Uterus (tissue), 4 donors: ENCODE results near the gene PTPRG. TPM values are rescaled to one million over a fixed set of nuclear protein-coding genes. Genes with fewer than 3 reads are reported as not detected.

Source experiments
- DNase-seq, 2 donors: peaks; one replicate each; pipeline ENCODE4 v3.0.0-alpha.2; 2019 to 2020
- H3K27ac ChIP-seq, 2 donors: fragments of 200-600 bp; sonication (generic); 1 replicate in 1 of 2; 2 replicates in 1 of 2; pipeline ENCODE4 v1.5.1; 2016 to 2018
- H3K27me3 ChIP-seq, 2 donors: fragments of 200-600 bp; sonication (generic); one replicate each; pipeline ENCODE4 v1.5.1; 2018 to 2019; ENCODE audit warnings: control low read depth in 1 of 2
- H3K36me3 ChIP-seq, 2 donors: fragments of 200-600 bp; sonication (generic); one replicate each; pipeline ENCODE4 v1.5.1; 2019; ENCODE audit warnings: control low read depth in 1 of 2
- H3K4me1 ChIP-seq, 2 donors: fragments of 200-600 bp; sonication (generic); one replicate each; pipeline ENCODE4 v1.5.1; 2018 to 2019; ENCODE audit warnings: control low read depth in 1 of 2
- H3K4me3 ChIP-seq, 2 donors: fragments of 200-600 bp; sonication (generic); 1 replicate in 1 of 2; 2 replicates in 1 of 2; pipeline ENCODE4 v1.5.1; 2018 to 2019; ENCODE audit warnings: mild to moderate bottlenecking in 1 of 2
- H3K9me3 ChIP-seq, 2 donors: fragments of 200-600 bp; sonication (generic); one replicate each; pipeline ENCODE4 v1.5.1; 2019; ENCODE audit warnings: control low read depth in 1 of 2
- POLR2A ChIP-seq, 2 donors: fragments of 450-650 bp; IDR thresholded peaks; one replicate each; pipeline ENCODE4 v1.6.1; 2016; ENCODE audit warnings: antibody characterized with exemption in 2 of 2, mild to moderate bottlenecking in 1 of 2, moderate library complexity in 1 of 2
- intact Hi-C: fragments of 100-400 bp; cut with DNase I; formaldehyde crosslinking; loops from one replicate; pipeline ENCODE4 v1.15.1; 2023; ENCODE audit warnings: low total_unique reads
- total RNA-seq, 4 donors: library from RNA; depleted of rRNA in 3 of 4; stranded (reverse); fragments of >200 nt in 3 of 4; gene quantifications; one replicate each; pipeline versions ENCODE4 v1.1.0 to v1.2.4, GENCODE V29; 2014 to 2023
- TF ChIP-seq, protein P1 (sequence below), 4 experiments: fragments of 200-600 bp in 2 of 4; fragments of 450-650 bp in 2 of 4; sonication (generic) in 2 of 4; IDR thresholded peaks; one replicate each; pipeline ENCODE4 v1.5.1; 2016 to 2019; ENCODE audit warnings: antibody characterized with exemption in 4 of 4, mild to moderate bottlenecking in 2 of 4, moderate library complexity in 1 of 4
- donor health status: DM: yes; HTN: yes; CAD: no.

Gene PTPRG
- total RNA-seq, 4 donors from 2014 or later: 43.5 to 136 (median 62.6) TPM

DNA sequence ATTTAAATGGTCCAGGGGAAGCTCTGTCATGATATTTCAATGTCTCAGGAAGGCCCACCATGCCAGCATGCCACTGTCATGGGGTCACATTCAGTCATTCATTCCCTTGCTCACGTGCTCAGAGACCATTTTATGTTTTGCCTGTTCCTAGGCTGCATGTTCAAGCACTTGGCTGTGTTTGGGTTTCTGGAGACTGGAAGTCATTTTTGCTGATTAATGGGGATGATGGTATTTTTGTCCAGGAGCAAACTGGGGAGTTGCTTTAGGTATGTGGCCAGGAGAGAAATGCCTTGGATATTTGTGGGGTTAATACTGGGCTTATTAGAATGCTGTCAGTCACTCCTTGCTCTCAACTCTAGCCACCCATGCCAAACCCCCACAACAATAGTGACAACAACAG lies 303.5 kb downstream of the PTPRG start:
- Histone ChIP-seq H3K4me3 (no peak overlapping the region), H3K4me1 (no peaks in the 10 kb centered on the region), H3K27ac (no peak overlapping the region), H3K36me3 (no peaks in the 10 kb centered on the region), H3K9me3 (no peaks in the 10 kb centered on the region), H3K27me3 (no peaks in the 10 kb centered on the region)
- intact Hi-C loops: no loop called here
- TF ChIP-seq, protein P1, sequence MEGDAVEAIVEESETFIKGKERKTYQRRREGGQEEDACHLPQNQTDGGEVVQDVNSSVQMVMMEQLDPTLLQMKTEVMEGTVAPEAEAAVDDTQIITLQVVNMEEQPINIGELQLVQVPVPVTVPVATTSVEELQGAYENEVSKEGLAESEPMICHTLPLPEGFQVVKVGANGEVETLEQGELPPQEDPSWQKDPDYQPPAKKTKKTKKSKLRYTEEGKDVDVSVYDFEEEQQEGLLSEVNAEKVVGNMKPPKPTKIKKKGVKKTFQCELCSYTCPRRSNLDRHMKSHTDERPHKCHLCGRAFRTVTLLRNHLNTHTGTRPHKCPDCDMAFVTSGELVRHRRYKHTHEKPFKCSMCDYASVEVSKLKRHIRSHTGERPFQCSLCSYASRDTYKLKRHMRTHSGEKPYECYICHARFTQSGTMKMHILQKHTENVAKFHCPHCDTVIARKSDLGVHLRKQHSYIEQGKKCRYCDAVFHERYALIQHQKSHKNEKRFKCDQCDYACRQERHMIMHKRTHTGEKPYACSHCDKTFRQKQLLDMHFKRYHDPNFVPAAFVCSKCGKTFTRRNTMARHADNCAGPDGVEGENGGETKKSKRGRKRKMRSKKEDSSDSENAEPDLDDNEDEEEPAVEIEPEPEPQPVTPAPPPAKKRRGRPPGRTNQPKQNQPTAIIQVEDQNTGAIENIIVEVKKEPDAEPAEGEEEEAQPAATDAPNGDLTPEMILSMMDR (IDR thresholded peaks at IDR 0.05): no peak
- TF ChIP-seq POLR2A (IDR thresholded peaks at IDR 0.05): no peak
- no peak for DNase-seq

DNA sequence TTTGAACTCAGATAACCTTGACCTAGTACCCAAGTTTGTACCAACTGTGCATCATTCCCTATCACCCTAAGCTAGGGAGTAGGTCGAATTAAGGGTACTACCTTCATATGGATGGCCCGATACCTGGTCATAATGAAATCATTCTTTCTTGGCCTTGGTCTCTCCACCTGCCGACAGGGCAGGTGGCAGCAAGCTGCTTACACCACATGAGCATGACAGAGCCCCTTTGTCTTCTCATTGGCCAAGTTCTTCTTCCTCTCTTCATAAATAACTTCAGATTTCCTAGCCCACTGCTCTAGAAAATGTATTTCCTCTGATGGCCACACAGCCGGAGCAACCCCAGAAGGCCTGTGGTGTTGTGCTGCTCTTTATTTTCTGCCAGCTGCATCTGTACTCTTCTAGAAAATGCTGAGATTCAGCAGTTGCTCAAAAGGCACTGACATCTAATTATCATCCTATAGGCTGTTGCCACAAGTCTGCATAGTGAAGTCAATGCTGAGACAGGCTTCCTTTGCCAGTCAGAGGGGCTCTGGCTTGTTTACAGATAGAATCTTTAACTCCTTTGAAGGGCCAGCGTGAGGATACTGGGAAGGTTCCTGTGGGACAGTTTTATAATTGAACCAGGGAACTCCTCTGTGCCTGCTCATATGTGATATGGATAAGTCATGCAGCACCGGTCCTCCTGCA lies 304.2 kb downstream of the PTPRG start:
- H3K36me3 ChIP-seq: no peaks in the 10 kb centered on the region
- no peak for DNase-seq
- H3K4me3 ChIP-seq: no peak overlapping the region
- no peak overlapping the region for H3K27ac ChIP-seq
- H3K4me1 ChIP-seq: no peaks in the 10 kb centered on the region
- TF ChIP-seq, protein P1 (IDR thresholded peaks at IDR 0.05): no peak
- no peak for TF ChIP-seq POLR2A (IDR thresholded peaks at IDR 0.05)
- intact Hi-C loops: no loop called here
- no peaks in the 10 kb centered on the region for H3K27me3 ChIP-seq
- no peaks in the 10 kb centered on the region for H3K9me3 ChIP-seq

DNA sequence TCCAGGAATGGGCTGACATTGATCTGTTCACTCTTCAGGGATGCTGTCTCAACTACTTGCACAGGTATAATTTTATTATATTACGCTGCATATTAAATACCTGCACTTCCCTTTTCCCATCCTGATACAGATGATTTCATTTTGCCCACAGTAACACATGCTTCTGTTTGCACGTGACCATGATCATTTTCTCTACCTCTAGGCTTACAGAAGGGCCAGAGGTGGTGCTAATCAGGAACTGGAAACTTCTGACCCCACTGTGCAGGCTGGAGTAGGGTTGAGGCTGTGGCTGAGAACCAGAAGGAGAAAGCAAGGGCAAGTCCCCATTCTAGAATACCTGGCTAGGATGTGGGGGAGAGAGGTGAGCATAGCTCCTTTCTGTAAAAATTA lies 304.8 kb downstream of the PTPRG start:
- no peaks in the 10 kb centered on the region for H3K27me3 ChIP-seq
- H3K36me3 ChIP-seq: no peaks in the 10 kb centered on the region
- no peaks in the 10 kb centered on the region for H3K9me3 ChIP-seq
- no peak for DNase-seq
- intact Hi-C loops: no loop called here
- no peak overlapping the region for H3K4me3 ChIP-seq
- H3K4me1 ChIP-seq: no peaks in the 10 kb centered on the region
- no peak for TF ChIP-seq POLR2A (IDR thresholded peaks at IDR 0.05)
- TF ChIP-seq, protein P1 (IDR thresholded peaks at IDR 0.05): no peak
- H3K27ac ChIP-seq: no peak overlapping the region

DNA sequence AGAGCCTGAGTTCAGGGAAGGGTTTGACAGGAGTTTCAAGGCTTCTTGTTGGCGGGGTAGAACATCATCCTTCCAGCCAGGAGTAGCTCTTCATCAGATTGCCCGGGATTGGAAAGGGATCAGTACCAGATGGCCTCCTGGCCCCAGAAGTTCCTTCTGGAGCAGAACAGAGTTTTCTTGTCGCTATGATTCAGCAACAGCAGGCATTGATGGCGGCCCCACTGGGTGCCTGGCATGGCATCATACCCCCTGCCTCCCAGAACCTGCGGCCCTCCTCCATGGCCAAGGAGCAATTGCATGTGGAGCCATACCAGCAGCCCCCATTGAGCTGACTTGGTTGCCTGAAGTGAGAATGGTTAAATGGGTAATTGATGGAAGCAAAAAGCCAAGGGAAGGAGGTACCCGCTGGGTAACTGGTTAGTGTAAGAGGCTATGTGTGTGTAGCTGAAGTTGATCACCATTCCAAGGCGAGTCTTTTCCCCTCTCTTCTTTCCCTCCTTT lies 305.6 kb downstream of the PTPRG start:
- Histone ChIP-seq H3K27ac (no peak overlapping the region), H3K4me3 (no peak overlapping the region), H3K27me3 (no peaks in the 10 kb centered on the region), H3K36me3 (no peaks in the 10 kb centered on the region), H3K4me1 (no peaks in the 10 kb centered on the region), H3K9me3 (no peaks in the 10 kb centered on the region)
- intact Hi-C loops: no loop called here
- DNase-seq: no peak
- no peak for TF ChIP-seq POLR2A (IDR thresholded peaks at IDR 0.05)
- TF ChIP-seq, protein P1 (IDR thresholded peaks at IDR 0.05): no peak

DNA sequence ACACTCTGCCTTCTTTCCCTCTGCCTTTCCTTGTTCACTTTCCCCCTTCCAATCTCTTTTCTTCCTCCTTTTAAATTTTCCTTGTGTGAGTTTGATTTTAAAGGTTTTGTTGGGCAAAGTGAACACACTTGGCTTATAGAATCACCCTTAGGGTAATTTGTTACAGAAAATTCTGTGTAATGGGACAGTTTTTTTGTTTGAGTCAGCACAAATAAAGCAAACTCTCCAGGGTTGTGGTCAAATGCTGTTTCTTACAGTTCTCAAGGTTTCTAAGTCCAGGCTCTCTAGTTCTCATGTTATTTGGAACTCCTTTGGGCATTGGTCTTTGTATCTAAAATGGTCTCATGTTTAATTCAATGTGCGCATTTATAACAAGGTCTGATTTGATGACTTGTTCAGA lies 307.1 kb downstream of the PTPRG start:
- Histone ChIP-seq H3K4me3 (no peak overlapping the region), H3K27me3 (no peaks in the 10 kb centered on the region), H3K9me3 (no peaks in the 10 kb centered on the region), H3K27ac (no peak overlapping the region), H3K4me1 (no peaks in the 10 kb centered on the region), H3K36me3 (no peaks in the 10 kb centered on the region)
- TF ChIP-seq, protein P1 (IDR thresholded peaks at IDR 0.05): no peak
- no peak for TF ChIP-seq POLR2A (IDR thresholded peaks at IDR 0.05)
- DNase-seq: no peak
- intact Hi-C loops: no loop called here
